ENCODE data around the gene ARHGEF17. TPM values are rescaled to one million over a fixed set of nuclear protein-coding genes. Genes with fewer than 3 reads are reported as not detected.

The ARHGEF17 gene
- total and polyA plus RNA-seq, 2 of the 13 experiments (the other 11 are each of a cell fraction or from before 2014, with no cell fraction given): 10.7 to 28.8 TPM

- intact Hi-C loops (cut with micrococcal nuclease; ENCODE audit: unreplicated experiment) (no loop called here), in situ Hi-C loops (cut with HindIII; ENCODE audit: extremely low pct_ligation_motif_present, low pct_unique_long_range_greater_than_20kb) (loop anchor here (5.0 kb wide), 2 partner anchors 44 to 99 kb away; no protein-coding TSS in a partner anchor)
- no TSS peak for BruUV-seq (replicated peaks)
- Histone ChIP-seq H3K79me2 (ENCODE audit: insufficient read depth, low read length) (no peaks in the 10 kb centered on the region), H3K27ac (ENCODE audit: extremely low read length, insufficient read depth, low read length) (no peak overlapping the region), H3K27me3 (ENCODE audit: control insufficient read depth in 1 of 2, insufficient read depth in 2 of 2, low read length in 2 of 2) (peaks cover 6 to 40% of the 10 kb centered on the region in 2 experiments; a peak in 4 of 5 replicates), H4K20me1 (ENCODE audit: insufficient read depth, low read length) (no peaks in the 10 kb centered on the region), H3K9ac (ENCODE audit: insufficient read depth, low read depth, low read length) (no peak overlapping the region), H3K4me1 (ENCODE audit: insufficient read depth, low read length) (peaks cover 32% of the 10 kb centered on the region), H3K36me3 (replicated peaks in 1 of 2; ENCODE audit: control insufficient read depth in 1 of 2, insufficient read depth in 2 of 2, low read length in 2 of 2) (no peaks in the 10 kb centered on the region), H3K4me2 (ENCODE audit: low read depth, low read length) (no peak overlapping the region), H2AFZ (ENCODE audit: low read length) (no peak overlapping the region), H3K4me3 (replicated peaks in 1 of 3; ENCODE audit: insufficient read depth in 1 of 3, low read depth in 2 of 3, low read length in 3 of 3) (no peak overlapping the region), H3K9me3 (ENCODE audit: low read length) (no peaks in the 10 kb centered on the region)
- FAIRE-seq (no peak), ATAC-seq (no peak), DNase-seq (ENCODE audit: low spot score) (no peak)
- CTCF ChIA-PET (ENCODE audit: low intra/inter-chr PET ratio, low total read pairs): no interaction called here
- WGBS (ENCODE audit: low lambda C conversion rate): 43% methylated on average over 8 of the region's 9 CpGs
- TF ChIP-seq ZNF3 (CRISPR knock-in tag; IDR thresholded peaks at IDR 0.05) (no peak), REST (IDR thresholded peaks at IDR 0.05; ENCODE audit: borderline replicate concordance in 1 of 2, low read depth in 1 of 2, low read length in 2 of 2) (peak in 1 of 2 experiments; percentile 73; a peak in 2 of 4 replicates)
- POLR2A ChIA-PET: no interaction called here
These were observed 21.8 kb upstream of the ARHGEF17 start for GRCh38 chr11:73286240-73286810.

Data from HepG2 (cell line).